Stimulated activated CD8-positive, alpha-beta memory T cell treated with anti-CD3 and anti-CD28 coated beads, Interleukin-12 subunit alpha, Interleukin-12 subunit beta, amount 100 ng/mL, for 24 hours (primary cell): ENCODE results near the gene LDB2.

Experiments
- DNase-seq: peaks from one replicate; pipeline ENCODE4 v3.0.0-alpha.2; 2020; ENCODE audit errors: extremely low read depth

LDB2 gene

DNA sequence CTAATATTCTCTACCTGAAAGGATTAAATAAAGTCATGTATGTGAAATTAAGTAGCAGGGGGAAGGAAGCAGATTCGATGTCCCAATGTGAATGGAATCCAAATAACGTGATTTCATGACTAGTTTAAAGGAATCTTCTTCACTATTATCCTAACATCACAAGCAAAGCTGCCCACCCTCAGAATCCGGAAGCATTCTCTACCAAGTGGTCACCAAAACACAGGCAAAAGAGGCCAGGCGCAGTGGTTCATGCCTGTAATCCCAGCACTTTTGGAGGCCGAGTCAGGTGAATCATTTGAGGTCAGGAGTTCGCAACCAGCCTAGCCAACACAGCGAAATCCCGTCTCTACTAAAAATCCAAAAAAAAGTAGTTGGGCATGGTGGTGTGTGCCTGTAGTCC is 212.9 kb downstream of the LDB2 start:
- no peak for DNase-seq

DNA sequence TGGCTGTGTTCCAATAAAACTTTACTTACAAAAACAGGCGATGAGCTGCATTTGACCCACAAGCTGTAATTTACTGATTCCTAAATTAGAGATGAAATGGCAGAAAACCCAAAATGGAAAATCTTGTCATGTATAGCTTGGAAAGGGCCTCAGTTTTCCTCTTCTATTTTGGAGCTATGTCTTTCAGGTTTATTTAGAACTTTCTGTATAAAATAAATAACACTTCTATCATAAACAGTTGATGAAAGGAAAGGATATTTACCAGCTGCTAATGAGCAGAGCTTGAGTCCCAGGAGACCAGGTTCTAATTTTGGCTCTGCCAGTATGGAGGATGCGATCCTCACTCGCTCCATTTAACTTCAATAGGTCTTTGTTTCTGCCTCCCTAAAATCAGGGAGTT is 213.5 kb downstream of the LDB2 start:
- no peak for DNase-seq

DNA sequence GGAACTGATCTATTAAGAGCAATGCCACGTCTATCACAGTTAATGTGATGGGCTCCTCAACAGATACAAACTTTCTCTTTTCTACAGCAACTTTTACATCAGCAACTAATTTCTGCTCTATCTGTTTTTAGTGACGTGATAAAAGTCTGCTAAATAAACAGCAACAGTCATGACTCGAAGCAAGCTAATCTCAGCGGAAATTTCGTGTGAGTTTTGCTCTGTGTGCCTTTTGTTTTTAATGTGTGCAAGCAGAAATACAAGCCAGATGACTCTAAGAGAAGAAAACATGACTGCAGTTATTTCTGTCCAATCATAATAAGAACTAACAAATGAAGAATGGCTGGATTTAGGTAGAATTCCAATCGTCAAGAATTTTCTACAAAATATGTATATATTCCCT is 214.3 kb downstream of the LDB2 start:
- DNase-seq = no peak

DNA sequence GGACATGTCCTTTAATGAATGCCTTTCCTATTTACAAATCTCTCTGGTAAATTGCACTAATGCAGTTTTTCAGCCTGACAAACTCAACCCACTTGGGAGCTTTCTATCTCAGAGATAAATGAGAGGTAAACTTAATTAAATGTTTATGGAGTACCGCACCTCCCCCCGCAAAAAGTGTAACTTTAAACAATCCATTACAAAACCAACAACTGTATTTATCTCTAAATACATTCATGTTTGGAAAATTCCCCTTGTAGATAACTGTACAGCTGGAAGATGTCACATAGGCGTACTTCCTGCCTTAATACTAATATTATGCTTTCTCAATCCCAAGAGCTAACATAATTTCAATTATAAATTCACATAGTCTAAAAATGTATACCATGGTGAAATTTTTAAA is 215.5 kb downstream of the LDB2 start:
- DNase-seq = no peak

DNA sequence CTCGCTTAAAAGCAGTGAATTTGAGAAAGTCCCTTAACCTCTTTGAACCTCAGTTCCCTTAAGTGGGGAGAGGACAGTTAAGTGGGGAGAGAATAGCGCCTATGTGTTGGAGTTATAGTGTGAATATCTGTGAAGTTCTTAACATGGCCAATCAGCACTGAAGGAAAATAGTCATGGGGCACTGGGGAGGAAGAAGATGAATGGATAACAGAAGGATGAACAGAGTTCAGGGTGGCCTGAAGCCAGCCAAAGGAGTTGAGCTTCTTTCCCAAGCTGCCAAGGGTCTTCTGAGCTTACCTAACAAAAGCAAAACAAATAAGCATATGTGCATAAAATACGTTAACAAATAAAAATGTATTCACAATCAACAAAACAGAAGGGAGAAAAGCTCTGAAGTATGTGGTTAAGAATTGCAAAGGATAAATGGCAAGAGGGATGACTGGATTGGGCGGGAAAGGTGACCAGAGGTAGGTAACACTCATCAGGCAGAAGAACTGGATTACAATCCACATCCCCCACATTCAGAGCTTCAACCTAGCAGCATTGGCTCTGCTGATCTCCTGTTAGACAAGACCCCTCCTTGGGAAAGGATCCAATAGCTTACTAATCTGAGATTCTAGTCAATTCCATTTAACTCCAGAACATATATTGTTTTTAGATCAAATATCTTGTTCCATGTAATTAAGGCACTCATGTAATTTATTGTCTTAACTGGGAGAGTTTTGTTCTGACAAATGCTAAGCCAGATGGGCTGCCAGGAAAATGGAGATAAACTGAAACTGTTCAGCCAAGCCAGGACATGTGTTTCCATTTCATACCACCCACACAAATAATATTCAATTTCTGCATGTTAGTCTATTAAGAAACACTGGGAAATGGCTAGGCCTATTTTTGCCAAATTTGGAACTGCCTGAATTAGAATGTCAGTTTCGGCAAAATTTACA is 221.2 kb downstream of the LDB2 start:
- DNase-seq = no peak

DNA sequence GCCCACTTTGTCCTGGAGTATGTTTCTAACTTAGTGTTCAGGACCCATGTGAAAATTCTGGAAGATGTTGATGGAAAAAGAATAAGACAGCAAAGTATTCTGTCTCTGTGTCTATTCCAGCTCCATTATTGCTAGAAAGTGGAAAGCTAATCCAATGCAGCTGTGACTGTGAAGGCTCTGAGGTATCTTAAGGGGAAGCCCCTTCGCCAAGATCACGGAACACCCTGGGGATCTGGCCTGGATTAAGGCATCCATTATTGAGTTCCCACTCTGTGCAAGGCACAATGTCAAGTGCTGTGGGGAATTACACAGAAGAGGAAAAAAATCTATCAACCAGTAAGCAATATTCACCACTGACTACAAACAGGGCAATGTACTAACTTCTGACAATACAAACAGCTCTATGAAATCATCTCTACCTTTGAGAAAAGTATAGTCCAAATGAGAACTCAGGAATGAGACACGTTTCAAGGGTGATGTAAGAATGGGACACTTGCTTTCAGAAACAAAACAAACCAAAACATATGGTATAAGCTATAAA is 222.1 kb downstream of the LDB2 start:
- DNase-seq = no peak

GRCh38 chr4:16674082-16674481 is 224.4 kb downstream of the LDB2 start:
- DNase-seq = no peak

GRCh38 chr4:16672421-16672820 is 226.0 kb downstream of the LDB2 start:
- no peak for DNase-seq

GRCh38 chr4:16671741-16672140 is 226.7 kb downstream of the LDB2 start:
- no peak for DNase-seq

DNA sequence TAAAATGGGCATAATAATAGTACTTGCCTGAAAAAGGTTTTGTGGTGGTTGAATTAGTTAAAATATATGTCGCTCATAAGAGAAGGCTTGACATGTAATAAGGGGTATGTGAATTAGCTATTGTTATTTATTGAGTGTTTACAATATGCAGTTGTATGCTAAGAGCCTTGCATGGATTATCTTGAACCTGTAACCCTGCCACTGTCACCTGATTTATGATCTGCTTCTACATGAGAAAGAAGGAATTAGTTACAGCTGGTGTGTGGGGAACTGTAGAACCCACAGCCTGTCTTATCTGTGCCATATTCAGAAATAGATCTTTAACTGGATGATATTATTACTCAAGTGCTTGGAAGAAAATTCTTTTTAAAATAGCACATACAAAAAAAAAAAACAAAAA is 227.7 kb downstream of the LDB2 start:
- no peak for DNase-seq

DNA sequence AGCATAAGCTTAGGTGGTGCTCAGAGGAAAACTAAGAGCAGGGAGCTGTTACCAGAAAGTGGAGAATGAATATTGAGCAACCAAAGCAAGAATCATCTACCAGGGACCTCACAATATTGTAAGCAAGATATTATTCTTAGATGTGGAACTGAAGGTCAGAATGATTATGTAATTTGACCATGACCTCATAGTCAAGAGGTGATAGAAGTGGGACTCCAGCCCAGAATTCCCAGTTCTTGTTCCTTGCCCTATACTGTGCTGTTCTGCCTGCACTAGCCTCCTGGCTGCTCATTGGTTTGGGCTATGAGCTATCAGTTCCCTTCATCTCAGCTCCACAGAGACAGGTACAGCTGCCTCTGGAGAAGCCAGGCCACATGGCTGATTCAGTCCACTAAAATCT is 229.4 kb downstream of the LDB2 start:
- DNase-seq = no peak

DNA sequence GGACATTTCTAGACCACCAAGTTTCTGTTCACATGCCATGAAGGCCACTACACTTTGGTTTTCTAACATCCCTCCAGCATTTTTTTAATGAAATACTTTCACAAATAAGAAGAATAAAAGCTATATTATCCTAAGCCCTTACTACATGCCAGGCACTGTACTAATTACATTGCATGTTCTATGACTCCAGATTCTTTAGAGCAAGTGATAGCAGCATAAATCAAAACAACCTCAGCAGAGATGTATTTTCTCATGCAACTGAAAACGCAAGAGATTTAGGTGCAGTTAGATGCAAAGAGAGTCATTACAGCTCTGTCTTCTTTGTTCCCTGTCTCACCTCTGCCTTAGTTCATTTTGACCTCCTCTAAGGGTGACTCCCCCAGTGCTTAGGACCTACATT is 230.0 kb downstream of the LDB2 start:
- no peak for DNase-seq

DNA sequence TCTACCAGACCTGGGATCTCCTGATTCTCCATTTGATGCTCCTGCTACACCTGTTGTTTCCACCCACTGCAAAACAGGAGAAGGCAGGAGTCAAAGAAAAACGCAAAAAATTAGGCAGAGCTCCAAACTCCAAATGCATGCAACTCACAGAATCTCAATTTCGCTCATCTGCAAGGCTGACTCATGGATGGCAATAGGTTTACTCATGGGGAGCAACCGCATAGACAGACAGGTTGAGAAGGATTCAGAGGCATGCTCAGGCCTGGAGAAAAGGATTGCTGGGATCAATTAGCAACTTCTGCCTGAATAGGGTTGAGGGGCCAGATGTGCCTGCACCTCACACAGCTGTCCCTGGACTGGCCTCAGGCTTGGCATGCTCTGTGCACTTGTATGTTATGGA is 231.0 kb downstream of the LDB2 start:
- no peak for DNase-seq

DNA sequence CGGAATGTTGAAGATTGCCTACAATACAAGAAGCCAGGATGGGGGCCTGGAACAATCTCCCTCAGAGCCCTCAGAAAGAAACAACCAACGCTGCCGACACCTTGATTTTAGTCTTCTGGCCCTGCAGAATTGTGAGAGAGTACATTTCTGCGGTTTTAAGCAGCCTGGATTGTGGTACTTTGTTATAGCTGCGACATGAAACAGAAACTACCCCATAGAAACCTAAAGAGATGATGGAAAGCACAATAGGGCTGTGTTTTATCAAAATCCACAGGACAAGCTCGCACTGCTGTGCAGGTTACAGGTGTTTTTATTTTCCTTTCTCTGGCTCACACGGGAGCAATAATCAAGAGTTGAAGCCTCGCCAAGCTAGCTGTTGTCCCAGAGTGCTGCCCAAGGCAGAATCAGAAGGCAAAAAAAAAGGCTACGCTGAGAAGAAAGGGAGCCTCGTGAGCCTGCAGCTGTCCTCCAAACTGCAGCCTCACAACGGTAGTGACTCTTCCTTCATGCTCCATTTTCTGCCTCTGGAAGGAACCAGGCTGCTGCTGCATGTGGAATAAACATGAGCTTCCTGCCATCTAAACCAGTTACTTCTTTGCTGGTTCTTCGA is 232.4 kb downstream of the LDB2 start:
- DNase-seq = no peak

GRCh38 chr4:16663732-16664131 is 234.7 kb downstream of the LDB2 start:
- no peak for DNase-seq

GRCh38 chr4:16663307-16663706 is 235.1 kb downstream of the LDB2 start:
- DNase-seq = no peak

DNA sequence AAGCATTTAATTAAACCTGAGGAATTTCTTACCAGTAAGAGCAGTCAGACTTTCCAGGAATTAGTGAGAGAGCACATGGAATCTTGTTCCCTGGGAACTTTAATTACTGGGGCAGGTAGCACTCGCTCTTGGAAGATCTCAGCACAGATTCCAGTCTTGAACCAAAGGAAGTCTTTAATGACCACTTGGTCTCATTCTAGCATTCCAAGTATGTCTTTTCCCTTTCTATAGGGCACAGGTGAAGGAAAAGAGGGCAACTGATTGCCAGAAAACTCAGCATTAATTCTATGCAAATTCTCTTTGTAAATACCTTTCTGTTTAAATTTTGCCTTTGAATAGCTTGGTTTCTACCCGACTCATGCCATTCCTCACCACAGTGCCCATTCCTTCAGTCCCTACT is 236.6 kb downstream of the LDB2 start:
- DNase-seq = no peak

DNA sequence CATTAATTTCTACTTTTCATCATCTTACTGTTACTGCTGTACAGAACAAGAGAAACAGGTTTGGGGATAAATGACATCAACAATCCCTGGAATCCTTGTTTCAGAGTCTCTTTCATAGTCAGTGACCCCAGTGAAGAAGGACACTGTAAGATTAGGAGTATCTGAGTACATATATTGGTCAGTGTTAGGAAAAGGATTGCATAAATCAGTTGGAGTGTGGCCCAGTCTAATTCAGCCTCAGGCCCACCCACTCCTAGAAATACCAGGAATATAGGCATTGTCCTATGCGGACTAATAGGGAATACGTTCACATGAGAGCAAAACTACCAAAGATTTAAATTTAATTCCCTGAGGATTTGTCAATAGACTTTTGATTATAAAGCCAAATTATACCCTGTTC is 237.8 kb downstream of the LDB2 start:
- DNase-seq = no peak

DNA sequence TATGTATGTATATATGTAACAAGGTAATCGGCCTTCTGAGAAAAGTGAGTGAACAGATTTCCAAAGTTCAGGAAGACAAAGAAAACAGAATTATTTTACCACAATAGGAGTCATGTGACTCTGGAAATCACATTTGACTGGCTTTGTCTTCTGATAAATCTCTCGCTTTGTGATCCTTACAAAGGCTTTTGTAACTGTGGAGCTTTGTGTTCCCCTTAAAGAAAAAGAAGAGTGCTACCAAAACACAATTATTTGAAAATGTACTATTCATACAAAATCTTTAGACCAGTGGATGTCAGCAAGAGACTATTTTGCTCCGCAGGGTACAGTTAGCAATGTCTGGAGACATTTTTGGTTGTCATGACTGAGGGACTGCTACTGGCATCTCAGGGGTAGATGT is 238.8 kb downstream of the LDB2 start:
- no peak for DNase-seq

DNA sequence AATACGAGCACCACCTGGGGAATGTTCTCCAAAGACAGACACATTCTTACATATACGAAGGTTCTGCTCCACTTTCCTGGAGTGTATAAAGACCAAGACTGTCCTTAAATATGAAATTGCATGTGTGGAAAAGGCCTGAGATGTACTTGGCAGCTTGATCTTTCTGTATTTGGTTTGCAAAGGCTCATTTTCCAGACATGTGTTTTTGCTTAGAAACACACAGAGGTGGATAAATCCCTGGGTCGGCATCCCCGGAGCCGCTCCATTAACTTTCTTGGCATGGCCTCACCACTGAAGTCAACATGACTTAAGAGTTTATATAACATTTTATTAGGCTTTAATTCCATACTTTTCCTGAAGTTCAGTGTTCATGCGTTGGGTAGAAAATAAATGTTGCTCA is 239.4 kb downstream of the LDB2 start:
- no peak for DNase-seq

GRCh38 chr4:16658183-16658582 is 240.3 kb downstream of the LDB2 start:
- no peak for DNase-seq

DNA sequence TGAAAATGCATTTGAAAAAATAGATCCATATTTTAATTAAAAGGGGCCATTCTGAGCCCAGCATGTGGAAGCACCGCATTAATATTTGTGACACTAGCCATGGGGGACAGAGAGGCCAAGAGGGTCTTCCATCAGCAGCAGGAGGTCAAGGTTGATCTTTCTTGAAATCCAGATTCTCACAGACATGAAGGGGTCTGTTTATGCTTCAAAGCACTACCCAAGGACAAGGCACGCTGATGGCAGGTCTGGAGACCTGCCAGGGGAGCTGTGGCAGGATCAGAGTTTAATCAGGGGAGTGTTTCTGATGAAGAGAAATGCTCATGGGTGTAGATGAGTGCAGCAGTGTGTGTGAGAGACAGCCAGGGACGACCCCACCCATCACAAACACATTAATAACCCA is 243.3 kb downstream of the LDB2 start:
- DNase-seq = no peak

- no peak for DNase-seq
Observed at GRCh38 chr4:16652732-16653305, 245.6 kb downstream of the LDB2 start.
